ENCODE results near the gene SLC9A4. TPM values are rescaled to one million over a fixed set of nuclear protein-coding genes. Genes with fewer than 3 reads are reported as not detected.

Gene SLC9A4
- total and polyA plus RNA-seq, 9 of the 15 experiments (the other 6 are each of a cell fraction or from before 2014, with no cell fraction given), result 0.04 to 0.15 (median 0.04) TPM; not detected in 5

DNA sequence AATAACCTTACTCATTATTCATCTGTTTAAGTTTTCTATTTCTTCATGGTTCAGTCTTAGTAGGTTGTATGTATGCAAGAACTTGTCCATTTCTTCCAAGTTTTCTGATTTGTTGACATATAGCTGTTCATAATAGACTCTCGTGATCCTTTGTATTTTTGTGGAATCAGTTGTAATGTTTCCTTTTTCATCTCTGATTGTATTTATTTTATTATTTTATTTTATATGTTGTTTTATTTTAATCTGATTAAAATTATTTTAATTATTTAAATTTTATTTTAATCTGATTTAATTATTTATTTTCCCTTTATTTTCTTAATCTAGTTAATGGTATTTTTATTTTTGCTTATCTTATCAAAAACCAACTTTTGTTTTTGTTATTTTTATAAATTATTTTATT is 102.9 kb downstream of the SLC9A4 start:
- H3K4me3 ChIP-seq, result no peak overlapping the region
- ChIA-PET CTCF (ENCODE audit: low intra/inter-chr PET ratio) (no interaction called here), POLR2A (interaction anchor here (0.7 kb wide), 1 partner anchor 58 kb away, joined by 3 read pairs; no protein-coding TSS in a partner anchor)
- H4K20me1 ChIP-seq (replicated peaks; ENCODE audit: control insufficient read depth, insufficient read depth, low read length), result no peaks in the 10 kb centered on the region
- in situ Hi-C loops (cut with MboI) (no loop called here), intact Hi-C loops (cut with micrococcal nuclease) (no loop called here)
- no peak for DNase-seq (ENCODE audit: extremely low read depth in 1 of 4, low spot score in 3 of 4)
- H3K4me1 ChIP-seq (replicated peaks in 1 of 2; ENCODE audit: control insufficient read depth in 2 of 2, insufficient read depth in 2 of 2, low read length in 2 of 2), result no peaks in the 10 kb centered on the region
- TF ChIP-seq ILK (tag; IDR thresholded peaks at IDR 0.05; ENCODE audit: borderline replicate concordance, low read depth) (no peak), NFXL1 (CRISPR knock-in tag; IDR thresholded peaks at IDR 0.05) (no peak), ASH1L (IDR thresholded peaks at IDR 0.05; ENCODE audit: borderline replicate concordance, low read depth, partially characterized antibody) (no peak), TCF7 (IDR thresholded peaks at IDR 0.05; ENCODE audit: borderline replicate concordance) (no peak), GABPB1 (CRISPR knock-in tag; IDR thresholded peaks at IDR 0.05) (no peak), RNF2 (IDR thresholded peaks at IDR 0.05) (no peak)
- TF ChIP-seq, protein P1, sequence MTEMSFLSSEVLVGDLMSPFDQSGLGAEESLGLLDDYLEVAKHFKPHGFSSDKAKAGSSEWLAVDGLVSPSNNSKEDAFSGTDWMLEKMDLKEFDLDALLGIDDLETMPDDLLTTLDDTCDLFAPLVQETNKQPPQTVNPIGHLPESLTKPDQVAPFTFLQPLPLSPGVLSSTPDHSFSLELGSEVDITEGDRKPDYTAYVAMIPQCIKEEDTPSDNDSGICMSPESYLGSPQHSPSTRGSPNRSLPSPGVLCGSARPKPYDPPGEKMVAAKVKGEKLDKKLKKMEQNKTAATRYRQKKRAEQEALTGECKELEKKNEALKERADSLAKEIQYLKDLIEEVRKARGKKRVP (CRISPR knock-in tag; IDR thresholded peaks at IDR 0.05), result no peak
- TF ChIP-seq, protein P2, sequence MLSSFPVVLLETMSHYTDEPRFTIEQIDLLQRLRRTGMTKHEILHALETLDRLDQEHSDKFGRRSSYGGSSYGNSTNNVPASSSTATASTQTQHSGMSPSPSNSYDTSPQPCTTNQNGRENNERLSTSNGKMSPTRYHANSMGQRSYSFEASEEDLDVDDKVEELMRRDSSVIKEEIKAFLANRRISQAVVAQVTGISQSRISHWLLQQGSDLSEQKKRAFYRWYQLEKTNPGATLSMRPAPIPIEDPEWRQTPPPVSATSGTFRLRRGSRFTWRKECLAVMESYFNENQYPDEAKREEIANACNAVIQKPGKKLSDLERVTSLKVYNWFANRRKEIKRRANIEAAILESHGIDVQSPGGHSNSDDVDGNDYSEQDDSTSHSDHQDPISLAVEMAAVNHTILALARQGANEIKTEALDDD (IDR thresholded peaks at IDR 0.05), result no peak
- no peak for ATAC-seq
- H3K27me3 ChIP-seq (ENCODE audit: control insufficient read depth in 2 of 2, insufficient read depth in 2 of 2, low read length in 2 of 2), result no peaks in the 10 kb centered on the region
- H3K9ac ChIP-seq (ENCODE audit: insufficient read depth in 1 of 2, low read depth in 2 of 2, low read length in 2 of 2), result no peak overlapping the region
- no peaks in the 10 kb centered on the region for H3K36me3 ChIP-seq (ENCODE audit: control insufficient read depth, insufficient read depth, low read length)
- no peak for FAIRE-seq
- H3K79me2 ChIP-seq (ENCODE audit: control insufficient read depth, insufficient read depth, low read length), result no peaks in the 10 kb centered on the region
- no peak overlapping the region for H2AFZ ChIP-seq (ENCODE audit: low read depth, low read length)
- no peak overlapping the region for H3K4me2 ChIP-seq (ENCODE audit: insufficient read depth, low read length)
- H3K9me1 ChIP-seq (ENCODE audit: control insufficient read depth, insufficient read depth, low read length), result no peaks in the 10 kb centered on the region
- H3K27ac ChIP-seq (ENCODE audit: extremely low read depth, low read depth, low read length), result no peak overlapping the region
- no TSS peak for BruUV-seq (replicated peaks)
- WGBS (ENCODE audit: insufficient coverage, low coverage, missing lambda C conversion rate), result 0% methylated on average over 1 of the region's 1 CpG
- H3K9me3 ChIP-seq (replicated peaks; ENCODE audit: control insufficient read depth, insufficient read depth, low read depth, low read length), result no peaks in the 10 kb centered on the region

Data from K562 (cell line).